Activated naive CD4-positive, alpha-beta T cell (primary cell): ENCODE results near the gene DPYSL5.
"Not testable (repeated sequence)": the region's sequence is repeated elsewhere in the genome, so short reads cannot be mapped to it uniquely, and the experiment has no call there.

Source experiments
- DNase-seq, 4 experiments: peaks; one replicate each; lab custom pipeline; 2025; lab: John Stamatoyannopoulos, UW

Gene DPYSL5

DNA sequence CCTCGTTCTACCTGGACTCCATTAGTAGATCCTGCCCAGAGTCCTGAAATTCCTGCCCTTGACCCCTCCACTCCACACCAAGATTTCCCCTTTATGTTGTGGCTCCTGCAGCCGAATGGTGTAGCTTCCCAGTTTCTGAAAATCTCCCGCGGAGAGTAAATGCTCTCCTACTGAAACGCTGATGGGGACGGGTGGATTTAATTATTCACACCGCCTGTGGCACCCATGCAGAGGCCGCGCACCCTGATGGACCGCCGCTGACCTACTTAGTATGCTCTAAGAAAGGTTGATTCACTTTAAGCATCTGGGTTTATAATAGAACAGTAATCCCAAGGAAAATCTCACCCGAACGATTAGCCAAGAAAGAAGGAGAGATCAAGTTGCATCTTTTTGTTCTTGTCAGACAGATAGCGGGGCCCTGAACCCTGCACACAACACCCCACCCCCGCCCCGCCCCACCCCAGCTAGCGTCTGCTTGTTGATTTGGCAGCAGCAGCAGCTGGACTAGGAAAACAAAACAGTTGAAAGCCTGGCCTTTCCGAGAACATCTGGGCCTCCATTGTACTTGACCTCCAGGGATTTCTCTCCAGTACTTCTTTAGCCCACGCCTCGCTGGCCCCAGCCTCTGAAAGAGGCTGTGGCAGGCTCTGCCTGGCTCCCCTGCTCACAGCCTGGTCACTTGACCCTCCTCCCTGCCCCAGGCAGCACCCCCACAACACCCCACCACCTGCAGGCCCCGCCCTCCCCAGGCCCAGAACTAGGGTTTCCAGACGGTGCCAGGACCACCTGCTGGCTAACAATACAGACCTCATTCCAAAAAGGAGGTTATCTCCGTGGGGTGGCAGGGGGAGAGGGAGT is 53.6 kb downstream of the DPYSL5 start:
- DNase-seq = no peak

DNA sequence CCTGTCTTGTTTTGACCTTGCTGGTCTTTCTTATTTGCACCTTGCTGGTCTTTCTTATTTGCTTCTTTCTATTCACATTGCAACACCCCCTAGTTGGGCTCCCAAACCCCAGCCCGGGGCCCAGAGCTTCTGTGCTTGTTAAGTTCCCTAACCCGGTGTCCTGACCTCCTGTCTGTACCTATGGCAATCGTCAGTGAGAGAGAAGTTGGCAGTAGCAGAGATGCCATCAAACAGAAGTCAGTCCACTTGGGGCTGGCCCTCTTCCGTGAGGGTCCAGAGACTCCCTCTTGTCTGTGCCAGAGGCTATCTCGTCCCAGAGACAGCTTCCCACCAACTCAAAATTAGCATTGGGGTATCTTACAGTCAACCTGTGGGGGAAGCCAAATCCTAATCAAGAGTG is 55.7 kb downstream of the DPYSL5 start:
- no peak for DNase-seq

DNA sequence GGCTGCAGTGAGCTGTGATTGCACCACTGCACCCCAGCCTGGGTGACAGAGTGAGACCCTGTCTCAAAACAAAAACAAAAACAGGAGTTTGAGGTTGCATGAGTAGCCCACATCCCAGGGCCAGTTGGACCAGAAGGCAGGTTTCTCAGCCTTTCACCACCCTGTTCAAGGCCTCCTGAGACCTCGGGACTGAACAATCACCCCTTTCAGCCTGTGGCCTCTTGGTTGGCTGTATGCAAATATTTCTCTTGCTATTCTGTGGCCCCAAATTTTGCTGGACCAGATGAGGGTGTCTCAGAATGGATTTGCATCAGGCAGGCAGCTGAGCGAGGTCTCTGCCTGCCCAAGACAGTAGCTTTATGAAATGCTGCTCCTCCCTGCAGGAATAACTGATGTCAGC is 56.9 kb downstream of the DPYSL5 start:
- no peak for DNase-seq

GRCh38 chr2:26905341-26906198 is 57.6 kb downstream of the DPYSL5 start:
- no peak for DNase-seq

GRCh38 chr2:26907416-26907815 is 59.5 kb downstream of the DPYSL5 start:
- no peak for DNase-seq

DNA sequence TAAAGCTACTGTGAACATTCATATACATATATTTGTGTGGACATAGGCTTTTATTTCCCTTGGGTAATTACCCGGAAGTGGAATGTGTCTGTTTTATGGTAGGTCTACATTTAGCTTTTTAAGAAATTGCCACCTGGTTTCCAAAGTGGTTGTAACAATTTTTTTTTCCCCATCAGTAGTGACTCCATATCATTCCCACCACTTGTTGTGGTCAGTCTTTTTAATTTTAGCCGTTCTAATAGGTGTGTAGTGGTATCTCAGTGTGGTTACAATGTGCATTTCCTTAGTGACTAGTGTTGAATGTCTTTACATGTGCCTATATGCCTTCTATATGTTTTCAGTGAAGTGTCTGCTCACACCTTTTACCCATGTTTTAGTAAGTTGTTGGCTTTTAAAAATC is 62.2 kb downstream of the DPYSL5 start:
- DNase-seq = no peak

- DNase-seq = no peak
Observed at GRCh38 chr2:26911911-26912861, 64.3 kb downstream of the DPYSL5 start.

GRCh38 chr2:26913606-26913998 is 65.7 kb downstream of the DPYSL5 start:
- no peak for DNase-seq

DNA sequence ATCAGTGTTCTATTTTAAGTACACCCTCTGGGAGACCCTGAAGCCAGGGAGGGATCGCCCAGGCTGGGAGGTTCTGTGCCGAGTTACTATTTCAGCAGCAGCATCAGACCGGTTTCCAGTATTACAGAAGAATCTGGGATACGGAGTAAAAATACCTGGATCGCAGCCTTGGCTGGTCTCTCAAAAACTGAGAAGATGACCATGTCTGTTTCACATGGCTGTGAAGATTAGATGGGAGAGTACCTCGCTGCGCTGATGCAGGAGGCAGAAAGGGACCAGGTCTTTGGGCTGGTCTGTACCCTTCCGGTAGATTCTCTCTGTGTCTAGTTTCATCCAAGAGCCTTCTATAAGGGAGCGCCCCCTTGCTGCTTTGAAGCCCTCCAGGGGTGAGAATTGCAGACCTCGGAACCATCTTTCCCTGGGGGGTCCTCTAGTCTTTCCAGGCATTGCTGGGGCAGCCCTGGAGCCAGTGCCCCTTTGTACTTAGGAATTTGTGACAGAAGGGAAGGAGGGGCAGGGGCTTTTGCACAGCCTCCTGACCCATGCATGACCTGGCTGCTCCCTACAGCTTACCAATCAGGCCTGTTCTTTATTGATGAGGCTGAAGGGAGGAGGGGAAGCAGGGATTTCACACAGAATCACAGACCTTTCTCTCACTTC is 66.2 kb downstream of the DPYSL5 start:
- DNase-seq = no peak

DNA sequence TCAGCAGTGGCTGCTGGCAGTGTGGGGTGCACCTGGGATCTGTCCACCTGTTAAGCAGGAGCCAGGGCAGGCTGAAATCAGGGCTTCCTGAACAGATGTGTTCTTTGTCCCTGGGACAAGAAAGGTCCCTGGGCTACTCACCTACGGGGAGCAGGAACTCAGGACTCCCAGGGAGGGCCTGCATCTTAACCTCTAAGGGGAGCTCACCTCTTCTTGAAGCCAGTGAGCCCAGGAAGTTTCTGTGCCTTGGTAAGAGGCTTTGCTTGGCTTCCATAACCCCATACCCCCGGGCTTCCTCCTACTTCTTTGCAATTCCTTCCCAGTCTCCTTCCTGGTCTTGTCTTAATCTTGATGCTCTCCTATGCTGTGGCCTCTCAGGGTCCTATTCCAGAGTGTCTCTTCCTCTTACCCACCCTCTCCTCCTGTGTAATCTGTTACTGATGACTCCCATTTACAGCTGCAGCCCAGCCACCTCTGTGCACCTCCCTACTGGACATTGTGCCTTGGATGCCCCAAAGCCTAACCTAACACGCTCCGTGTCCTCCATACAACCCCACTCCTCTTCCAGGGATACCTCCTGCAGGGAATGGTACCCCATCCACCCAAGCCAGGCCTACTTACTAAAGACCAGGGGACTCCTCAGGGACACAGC is 66.9 kb downstream of the DPYSL5 start:
- no peak for DNase-seq

DNA sequence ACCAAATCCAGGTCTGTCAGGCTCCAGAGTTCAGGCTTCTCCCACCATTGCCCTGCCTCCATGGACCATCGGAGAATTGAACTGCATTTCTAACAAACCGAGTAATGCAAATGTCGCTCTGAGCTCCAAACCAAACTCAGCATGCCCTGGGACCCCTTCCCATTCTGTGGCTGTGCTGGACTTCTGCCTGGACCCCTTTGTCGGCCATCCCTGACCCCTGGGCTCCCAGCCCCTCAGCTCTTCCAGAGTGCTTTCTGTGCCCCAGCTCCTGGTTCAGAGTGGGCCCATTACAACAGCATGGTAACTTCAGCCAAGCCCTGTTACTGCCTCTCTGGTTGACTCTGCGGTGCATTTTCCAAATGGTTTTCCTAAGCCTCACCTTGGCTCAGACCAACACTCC is 67.4 kb downstream of the DPYSL5 start:
- DNase-seq = no peak

DNA sequence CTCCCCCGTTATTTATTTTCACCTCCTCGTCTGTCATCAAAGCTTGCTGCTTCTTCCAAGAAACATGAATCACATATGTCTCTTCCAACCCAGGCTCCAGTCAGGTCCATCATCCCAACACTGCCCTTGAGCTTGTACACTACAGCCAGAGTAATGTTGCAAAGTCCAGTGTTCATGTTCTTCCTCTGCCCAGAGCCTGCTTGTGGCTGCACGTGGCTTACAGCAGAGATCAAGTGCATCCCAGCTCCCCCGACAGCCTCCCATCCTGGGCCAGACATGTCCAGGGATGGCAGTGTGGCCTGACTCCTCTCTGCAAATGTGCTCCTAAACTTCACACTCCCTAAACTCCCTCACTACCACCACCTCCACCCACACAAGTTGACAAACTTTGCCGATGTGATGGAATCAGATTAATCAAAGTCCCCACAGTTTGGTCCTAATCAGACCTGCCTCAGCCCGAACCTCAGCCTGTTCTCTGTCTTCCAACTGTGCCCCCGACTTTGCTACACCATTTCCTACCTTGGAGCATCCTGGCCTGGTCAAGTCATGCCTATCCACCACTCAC is 68.3 kb downstream of the DPYSL5 start:
- no peak for DNase-seq

DNA sequence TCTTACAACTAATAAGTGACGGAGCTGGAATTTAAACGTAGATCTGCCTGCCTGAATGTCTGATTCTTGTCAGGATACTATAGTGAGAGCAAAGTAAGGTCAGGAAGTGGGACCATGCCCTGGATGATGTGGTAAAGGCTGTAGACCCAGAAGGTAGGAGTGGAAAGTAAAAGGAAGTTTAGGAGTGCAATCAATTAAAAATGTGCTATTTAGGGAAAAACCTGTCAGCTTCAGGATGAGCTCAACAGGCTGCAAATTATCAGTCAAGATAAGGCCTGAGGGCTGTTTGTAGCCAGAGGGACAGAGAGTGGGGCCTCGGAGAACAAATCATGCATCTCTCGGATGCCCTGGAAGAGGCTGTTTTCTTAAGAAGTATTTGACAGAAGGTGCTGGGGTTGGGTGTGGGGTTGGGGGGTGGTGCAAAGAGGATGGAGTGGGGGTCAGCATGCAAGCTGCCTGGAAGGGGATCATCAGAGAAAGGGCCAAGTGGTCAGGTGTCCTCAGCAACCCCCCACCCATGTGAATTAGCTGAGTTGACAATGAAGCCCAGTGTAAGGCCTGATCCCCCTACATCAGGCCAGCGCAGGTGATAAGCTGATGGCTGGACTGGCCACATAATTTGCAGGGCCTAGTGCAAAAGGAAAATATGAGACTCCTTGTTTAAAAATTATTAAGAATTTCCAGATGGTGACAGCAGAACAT is 69.4 kb downstream of the DPYSL5 start:
- no peak for DNase-seq

GRCh38 chr2:26921323-26921722 is 73.4 kb downstream of the DPYSL5 start:
- DNase-seq = no peak

DNA sequence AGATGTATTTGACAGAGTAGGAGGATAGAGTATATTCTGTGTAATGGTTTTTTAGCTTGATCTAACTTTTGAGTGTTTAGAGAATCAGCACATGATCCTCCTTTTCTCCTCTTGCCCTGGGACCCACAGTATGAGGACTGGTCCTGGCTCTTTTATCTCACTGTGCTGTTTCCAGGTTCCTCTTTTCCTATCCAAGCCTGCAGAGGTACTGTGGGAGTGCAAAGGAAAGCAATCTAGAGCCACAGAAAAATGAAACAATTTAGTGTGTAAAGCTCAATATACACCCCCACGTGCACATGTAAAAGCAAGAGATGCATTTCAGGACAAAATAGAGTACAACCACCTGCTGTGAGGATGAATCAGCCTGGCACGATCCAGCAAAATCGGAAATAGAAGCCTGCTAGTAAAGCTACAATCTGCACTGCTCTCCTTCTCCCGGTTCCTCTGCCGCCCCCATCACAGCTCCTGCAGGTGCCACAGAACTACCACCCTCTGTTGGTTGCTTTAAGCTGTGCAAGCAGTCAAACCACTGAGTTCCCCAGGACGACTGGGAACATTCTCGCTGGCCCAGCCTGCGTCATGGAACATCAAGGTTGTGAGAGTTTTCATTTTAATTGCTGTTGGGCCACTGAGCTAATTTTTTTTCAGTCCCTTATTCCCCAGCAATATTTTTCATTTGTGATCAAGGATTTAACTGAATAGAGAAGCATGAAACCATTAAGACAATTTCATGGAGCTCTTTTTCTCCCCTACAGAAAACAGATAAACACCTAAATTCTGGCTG is 74.7 kb downstream of the DPYSL5 start:
- DNase-seq = peak in 2 of 4 experiments; percentile 6 to 8

DNA sequence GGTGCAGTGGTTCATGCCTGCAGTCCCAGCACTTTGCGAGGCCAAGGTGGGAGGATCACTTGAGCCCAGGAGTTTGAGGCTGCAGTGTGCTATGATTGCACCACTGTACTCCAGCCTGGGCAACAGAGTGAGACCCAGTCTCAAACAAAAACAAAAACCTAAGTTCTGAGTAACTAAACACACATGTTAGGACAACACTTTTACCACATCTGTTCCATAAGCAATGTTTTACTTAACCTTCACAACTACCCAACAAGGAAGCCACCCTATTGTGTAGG is 75.2 kb downstream of the DPYSL5 start:
- DNase-seq = not testable (repeated sequence)

- DNase-seq = no peak
Observed at GRCh38 chr2:26924731-26925099, 76.8 kb downstream of the DPYSL5 start.

GRCh38 chr2:26925100-26925791 is 77.3 kb downstream of the DPYSL5 start:
- no peak for DNase-seq

DNA sequence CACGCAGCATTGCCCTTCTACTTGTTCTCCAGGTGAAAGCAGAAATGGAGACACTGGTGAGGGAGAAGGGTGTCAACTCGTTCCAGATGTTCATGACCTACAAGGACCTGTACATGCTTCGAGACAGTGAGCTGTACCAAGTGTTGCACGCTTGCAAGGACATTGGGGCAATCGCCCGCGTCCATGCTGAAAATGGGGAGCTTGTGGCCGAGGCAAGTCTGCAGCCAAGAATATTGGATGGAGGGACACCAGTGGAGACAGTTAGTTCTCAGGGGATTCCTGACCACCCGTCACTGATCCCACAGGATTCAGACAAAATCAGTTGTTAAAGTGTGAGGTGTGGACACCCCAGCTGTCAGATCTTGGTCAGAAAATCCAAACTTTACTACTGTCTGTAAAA is 79.3 kb downstream of the DPYSL5 start:
- DNase-seq = no peak
